Ramos (cell line): Measurements from ENCODE around the gene RHBDD1.

Experiments used
- in situ Hi-C: fragments of 300-500 bp; cut with MboI; formaldehyde crosslinking; loops from one replicate; pipeline ENCODE4 v1.14.3; 2022; ENCODE audit warnings: low sequenced_read_pairs; ENCODE audit not compliant: unreplicated experiment

RHBDD1 gene

DNA sequence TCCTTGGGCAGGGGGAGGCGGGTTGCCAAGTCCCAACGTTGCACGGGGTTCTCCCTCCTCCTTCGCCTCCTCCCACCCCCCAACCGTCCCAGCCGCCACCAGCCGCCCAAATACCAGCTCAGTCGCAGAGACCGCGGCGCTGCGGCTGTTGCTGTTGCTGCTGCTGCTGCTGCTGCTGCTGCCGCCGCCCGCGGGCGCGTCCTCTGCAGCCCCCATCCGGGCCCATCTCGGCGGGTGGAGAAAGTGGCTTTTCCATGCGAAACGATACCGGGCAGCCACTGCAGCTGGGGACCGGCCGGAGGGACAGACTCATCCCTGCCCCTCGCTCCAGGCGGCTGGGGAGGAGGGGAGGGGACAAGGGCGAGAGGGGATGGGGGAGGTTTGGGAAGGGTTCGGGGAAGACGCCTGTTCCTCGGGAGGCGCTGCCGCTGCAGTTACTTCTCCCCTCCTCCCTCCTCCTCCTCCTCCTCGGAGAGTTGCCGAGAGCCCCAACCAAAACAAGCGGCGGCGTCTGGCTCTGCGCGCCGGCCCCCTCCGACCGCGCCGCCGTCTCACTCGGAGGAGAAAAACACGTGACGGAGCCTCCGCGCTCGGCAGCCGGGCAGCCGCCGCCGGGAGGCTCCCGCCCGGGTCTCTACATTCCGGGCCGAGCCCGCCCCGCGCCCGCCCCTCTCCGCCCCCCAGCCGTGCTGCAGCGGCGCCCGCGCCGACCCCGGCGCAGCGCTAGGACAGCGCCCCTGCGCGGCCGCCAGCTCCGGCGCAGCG lies 36.5 kb upstream of the RHBDD1 start, which contains the start of gene IRS1:
Gene IRS1 (minus strand): TSS at position 610 of the 765 bp plus-strand sequence. CDS start 1,082 bp downstream, outside the sequence.
- in situ Hi-C loops = no loop called here

DNA sequence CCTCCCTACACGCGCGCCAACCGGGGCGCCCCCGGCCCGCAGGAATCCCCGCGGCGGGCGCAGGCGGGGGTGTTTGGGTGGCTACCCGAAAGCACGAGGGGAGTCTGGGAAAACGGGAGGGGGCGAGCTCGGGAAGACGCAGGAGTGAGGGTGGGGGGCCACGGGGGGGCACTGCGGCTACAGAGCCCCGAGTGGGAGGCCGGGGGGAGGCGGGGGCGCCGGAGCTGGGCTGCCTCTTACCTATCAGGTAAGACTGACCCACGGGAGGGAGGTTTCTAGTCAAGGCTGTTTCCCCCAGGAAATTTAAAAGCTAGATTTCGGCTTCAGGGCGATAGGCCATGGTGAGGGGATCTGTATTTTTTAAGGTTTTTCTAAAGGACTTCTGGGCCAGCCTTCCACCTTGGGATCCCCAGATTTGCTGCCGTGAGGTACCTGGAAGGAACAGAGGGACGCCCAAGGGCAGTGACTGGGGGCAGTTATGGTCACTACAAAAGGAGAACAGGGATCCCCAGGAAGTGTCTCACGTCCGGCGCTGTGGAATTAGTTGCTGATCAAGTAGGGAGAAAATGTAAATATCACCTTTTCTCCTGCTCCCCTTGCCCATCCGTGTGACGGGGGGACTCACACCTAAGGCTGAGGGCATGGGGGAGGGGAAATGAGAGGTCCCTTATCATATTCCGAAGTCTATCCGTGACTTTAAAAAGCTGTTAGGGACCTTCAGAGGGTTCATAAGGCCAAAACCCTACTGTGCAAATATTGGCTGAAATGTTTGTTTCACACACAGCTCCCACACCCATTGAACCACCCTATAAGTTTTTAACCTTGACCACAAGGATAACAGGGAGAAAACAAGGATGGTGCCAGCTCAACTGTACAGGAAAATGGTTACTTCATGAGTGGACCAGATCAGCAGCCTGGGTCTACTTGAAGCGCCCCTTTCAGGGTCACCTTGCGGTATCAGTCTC lies 35.6 kb upstream of the RHBDD1 start:
- in situ Hi-C loops = loop anchor here (25.0 kb wide), 3 partner anchors 588 to 1138 kb away; no protein-coding TSS in a partner anchor

DNA sequence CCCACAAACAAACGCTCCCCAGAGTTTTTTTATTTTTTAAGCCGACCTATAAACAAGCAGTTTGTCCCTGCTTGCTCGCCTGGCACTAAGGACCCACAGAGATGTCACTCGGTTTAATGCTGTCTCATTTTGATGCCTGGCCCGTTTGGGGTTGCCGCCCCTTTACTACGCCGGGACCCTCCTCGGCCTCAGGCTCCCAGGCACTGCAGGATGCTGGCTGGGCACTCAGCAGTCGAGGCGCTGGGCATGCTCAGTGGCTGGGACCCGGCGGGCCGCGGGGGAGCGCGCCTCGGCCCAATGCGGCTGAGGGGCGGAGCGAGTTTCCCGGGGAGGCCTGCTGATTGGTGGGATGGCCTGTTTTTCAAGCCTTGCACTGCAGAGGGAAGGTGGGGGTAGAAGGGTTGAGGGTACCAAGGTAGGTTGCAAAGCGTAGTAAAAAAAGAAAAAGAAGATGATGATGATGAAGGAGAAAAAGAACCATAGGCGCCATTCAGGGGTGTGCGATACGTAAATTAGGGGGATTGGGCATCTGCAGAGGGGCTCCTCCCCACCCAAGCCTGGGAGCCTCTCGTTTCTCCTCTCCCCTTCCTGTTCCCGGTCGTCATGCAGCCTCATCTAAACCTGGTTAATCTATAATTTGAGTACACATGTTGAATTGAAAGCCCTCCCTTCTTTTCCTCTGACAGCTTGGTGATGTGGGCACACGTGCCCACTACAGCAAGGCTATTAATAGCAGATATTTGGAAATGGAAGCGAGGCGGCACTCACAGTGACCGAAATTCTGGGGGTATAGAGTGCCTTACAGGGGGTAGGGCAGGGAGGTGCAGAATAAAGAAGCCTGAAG lies 34.7 kb upstream of the RHBDD1 start:
- in situ Hi-C loops = loop anchor here (25.0 kb wide), 3 partner anchors 589 to 1139 kb away; no protein-coding TSS in a partner anchor

DNA sequence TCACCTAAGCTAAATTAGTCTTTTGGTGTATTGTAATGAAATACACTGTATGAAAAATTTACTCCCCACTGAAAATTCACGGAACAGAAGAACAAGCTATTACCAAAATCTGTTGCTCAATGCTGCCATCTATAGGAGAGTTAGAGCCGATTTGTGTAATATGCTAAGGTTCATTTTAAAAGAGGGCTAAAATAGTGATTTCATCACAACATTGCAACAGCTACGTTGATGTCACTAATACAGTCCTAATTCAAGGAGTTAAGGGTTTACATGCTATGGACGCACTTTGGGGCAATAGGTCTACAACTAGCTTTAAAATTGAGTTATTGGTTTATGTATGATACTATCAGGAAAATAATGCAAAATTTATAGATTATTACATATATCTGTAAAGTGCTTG lies 33.3 kb upstream of the RHBDD1 start:
- in situ Hi-C loops = loop anchor here (25.0 kb wide), 3 partner anchors 590 to 1140 kb away; no protein-coding TSS in a partner anchor

DNA sequence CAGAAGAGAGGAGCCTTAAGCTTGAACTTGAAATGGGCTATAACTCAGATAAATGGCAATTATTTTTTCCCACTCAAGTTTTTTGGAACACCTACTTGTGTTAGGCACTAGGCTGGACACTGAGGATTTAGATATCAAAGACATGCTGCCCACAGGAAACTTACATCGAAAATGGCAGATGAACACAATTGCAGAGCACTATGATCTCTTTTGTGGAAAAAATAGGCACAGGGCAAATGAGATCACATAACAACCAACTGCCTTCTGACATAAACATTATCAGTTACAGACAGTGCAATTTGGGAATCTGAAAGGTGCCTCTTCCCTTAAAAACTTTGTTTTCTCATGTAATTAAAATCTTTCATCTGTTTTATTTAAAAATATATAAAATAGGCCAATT lies 32.4 kb upstream of the RHBDD1 start:
- in situ Hi-C loops = loop anchor here (25.0 kb wide), 3 partner anchors 591 to 1141 kb away; no protein-coding TSS in a partner anchor

DNA sequence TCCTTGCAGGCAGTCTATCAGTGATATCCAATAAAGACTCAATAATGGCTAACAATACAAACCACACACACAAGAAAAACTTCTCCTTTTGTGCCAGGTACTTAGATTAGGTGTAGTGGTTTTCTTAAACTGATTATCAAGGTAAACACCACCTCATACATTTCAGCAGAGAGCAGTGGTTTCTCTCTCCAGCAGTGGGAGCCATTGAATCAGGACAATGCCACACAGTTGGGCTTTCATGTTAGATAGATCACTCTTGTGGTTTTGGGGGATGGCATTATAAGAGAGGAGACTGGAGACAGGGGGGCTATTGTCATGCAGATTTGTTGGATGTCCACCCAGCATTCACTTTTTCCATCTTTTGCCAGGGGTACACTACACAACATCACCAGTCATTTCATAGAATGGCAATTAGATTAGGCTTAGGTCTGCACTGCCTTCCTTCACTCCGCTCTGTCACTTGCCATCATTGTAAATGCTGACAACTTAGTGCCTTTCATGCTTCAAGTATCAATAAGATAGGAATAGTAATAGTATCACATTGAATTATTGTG lies 22.6 kb upstream of the RHBDD1 start:
- in situ Hi-C loops = loop anchor here (5.0 to 25.0 kb wide), 5 partner anchors 174 to 1151 kb away; no protein-coding TSS in a partner anchor

DNA sequence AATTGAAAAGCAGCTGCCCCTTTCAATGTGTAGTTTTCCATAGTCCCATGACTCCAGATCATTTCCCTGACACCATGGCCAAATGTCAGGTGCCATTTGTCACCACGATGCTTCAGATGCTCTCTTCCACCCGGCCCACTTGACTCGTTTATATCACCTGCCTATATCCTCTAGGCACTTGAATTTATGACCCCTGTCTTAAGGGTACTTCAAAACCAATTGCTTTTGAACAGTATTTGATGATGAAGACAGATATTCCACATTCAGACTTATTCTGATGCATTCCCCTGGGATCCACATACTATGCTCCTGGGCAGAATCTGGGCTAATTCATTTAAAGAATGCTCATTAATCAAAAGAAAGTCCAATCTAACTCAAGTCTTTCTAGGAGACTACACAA lies 16.9 kb upstream of the RHBDD1 start:
- in situ Hi-C loops = loop anchor here (10.0 to 25.0 kb wide), 4 partner anchors 296 to 1157 kb away; no protein-coding TSS in a partner anchor

DNA sequence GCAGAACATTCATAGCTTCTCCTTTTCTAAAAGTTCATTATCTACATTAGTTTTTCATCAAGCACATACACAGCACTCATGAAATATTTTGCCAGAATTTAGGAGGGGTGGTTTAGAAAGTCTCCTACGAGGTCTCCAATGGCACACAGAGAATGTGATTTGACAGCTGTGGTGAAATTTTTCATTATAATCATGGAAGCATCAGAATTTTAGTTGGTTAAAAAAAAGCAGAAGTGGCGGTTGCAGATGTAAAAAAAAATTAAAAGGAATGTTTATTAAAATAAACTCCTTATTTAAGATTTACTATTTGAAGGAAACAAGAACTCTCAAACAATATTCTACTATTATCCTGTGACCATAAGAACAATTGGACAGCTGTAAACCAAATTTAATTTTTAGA lies 10.8 kb upstream of the RHBDD1 start:
- in situ Hi-C loops = no loop called here

DNA sequence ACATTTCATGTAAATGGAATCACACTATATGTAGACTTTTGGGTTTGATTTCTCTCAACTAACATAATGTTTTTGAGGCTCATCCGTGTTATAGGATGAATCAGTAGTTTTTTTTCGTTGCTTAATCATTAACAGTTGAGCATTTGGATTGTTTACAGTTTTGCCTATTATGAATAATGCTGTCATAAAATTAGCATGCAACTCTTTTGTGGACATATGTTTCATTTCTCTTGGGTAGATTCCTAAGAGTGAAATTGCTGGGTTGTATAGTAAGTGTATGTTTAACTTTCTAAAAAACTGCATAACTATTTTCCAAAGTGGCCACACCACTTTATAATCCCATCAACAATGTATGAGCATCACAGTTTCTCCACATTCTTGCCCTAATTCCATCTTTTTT lies 7.7 kb upstream of the RHBDD1 start:
- in situ Hi-C loops = no loop called here

DNA sequence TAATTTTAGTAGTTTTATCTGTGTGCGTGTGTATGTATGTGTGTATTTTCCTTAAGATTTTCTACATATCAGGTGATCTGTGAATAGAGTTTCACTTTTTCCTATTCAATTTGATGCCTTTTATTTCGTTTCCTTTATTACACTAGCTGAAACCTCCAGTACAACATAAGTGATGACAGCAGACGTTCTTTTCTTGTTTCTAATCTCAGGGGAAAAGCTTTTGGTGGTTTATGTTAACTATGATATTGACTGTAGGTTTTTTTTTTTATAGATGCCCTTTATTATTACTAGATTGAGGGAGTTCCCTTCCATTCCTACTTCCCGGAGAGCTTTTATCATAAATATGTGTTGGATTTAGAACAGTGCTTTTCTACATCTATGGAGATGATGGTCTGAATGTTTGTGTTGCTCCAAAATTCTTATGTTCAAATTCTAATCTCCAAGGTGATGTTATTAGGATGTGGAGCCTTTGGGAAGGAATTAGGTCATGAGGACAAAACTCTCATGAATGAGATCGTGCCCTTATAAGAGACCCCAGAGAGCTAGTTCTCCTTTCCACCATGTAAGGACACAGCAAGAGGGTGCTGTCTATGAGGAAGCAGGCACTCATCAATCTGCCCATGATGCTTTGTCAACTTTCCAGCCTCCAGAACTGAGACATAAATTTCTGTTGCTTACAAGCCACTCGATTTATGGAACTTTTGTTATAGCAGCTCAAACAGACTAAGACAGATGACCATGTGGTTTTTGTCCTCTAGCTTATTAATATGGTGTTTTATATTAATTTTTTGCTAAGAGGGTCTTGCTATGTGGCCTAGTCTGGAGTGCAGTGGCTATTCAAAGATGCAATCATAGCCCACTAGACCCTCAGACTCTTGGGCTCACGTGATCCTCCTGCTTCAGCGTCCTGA lies 5.9 kb upstream of the RHBDD1 start:
- in situ Hi-C loops = no loop called here

DNA sequence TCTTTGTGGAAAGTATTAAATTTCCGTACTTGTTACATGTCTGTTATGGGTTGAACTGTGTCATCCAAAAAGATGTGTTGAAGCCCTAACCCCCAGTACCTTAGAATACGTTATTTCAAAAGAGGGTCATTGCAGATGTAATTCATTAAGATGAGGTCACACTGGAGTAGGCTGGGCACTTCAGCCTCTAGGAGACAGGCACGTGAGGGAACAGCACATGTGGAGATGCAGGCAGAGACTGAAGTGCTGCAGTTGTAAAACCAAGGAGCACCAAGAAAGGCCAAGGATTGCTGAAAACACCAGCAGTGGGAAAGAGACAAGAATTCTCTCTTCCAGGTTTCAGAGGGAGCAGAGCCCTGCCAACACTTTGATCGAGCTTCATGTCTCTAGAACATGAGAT lies 4.6 kb upstream of the RHBDD1 start:
- in situ Hi-C loops = no loop called here

DNA sequence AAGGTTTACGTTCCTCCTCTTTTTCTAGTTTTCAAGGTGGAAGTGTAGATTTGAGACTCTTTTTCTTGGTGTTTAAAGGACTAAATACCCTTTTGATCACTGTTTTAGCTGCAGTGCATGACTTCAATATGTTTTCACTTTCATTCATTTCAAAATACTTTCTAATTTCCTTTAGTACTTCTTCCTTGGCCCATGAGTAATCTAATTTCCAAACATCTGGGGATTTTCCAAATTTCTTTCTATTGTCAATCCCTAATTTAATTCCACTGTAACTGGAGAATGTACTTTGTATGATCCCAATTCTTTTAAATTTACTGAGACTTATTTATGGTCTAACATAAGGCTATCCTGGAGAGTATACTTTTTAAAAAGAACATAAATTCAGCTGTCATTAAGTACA lies 3.8 kb upstream of the RHBDD1 start:
- in situ Hi-C loops = no loop called here

DNA sequence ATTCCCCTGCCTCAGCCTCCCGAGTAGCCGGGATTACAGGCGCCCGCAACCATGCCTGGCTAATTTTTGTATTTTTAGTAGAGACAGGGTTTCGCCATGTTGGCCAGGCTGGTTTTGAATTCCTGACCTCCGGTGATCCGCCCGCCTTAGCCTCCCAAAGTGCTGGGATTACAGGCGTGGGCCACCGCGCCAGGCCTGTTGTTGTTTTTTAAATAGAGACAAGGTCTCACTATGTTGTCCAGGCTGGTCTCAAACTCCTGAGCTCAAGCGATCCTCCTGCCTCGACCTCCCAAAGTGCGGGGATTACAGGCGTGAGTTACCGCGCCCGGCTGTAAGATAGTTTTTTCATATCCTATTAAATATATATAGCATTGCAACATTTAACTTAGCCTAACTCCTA lies 974 bp upstream of the RHBDD1 start:
- in situ Hi-C loops = loop anchor here (5.0 kb wide), 1 partner anchor 137 kb away; no protein-coding TSS in a partner anchor

DNA sequence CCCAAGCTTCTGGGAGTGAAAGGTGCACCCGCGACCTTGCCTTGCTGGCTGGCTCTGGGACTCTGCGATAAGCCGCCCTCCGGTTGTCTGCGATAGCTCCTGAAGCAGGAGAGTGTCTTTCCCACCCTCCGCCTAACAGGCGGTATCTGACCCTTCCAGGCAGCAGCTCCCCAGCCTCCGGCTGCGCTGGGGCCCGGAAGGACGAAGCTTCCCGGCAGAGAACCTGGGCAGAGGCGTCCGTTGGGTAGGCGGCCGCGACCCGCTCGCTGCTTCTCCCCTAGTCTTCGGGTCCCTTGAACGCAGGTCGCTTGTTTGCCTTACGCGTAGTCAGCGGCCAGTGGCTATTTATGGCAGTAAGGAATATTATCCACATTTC lies 446 bp upstream of the RHBDD1 start:
- in situ Hi-C loops = loop anchor here (5.0 kb wide), 1 partner anchor 137 kb away; no protein-coding TSS in a partner anchor

DNA sequence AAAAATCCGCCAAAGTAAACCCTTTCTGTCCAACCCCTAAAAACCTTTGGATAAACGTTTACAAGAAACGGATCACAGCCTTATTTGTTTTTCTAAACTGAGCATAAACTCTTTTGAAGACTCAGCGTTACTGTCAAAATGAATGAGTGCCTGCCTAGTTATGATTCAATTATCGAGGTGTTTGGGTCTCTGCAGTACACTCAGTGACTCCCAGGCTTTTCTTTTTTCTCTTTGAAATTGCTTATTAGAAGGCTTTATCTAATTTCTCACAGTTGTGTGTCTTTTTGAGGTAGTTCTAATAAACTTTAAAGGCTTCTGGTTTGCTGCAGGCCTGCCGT lies 663 bp downstream of the RHBDD1 start:
- in situ Hi-C loops = loop anchor here (5.0 kb wide), 1 partner anchor 136 kb away; no protein-coding TSS in a partner anchor

DNA sequence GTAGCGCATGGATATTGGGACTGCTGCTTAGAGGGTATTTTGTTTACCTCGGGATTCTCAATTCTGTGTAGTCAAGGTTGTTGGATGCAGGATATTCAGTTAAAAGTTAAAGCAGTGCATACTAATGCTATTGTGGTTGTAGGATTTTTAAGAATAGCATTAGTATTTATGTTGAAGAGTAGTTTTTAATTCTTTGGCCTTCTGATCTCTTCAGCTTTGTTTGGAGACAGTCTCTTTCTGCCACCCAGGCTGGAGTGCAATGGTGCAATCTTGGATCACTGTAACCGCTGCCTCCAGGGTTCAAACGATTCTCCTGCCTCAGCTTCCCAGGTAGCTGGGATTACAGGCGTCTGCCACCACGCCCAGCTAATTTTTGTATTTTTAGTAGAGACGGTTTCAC lies 1.5 kb downstream of the RHBDD1 start:
- in situ Hi-C loops = loop anchor here (5.0 kb wide), 1 partner anchor 135 kb away; no protein-coding TSS in a partner anchor

DNA sequence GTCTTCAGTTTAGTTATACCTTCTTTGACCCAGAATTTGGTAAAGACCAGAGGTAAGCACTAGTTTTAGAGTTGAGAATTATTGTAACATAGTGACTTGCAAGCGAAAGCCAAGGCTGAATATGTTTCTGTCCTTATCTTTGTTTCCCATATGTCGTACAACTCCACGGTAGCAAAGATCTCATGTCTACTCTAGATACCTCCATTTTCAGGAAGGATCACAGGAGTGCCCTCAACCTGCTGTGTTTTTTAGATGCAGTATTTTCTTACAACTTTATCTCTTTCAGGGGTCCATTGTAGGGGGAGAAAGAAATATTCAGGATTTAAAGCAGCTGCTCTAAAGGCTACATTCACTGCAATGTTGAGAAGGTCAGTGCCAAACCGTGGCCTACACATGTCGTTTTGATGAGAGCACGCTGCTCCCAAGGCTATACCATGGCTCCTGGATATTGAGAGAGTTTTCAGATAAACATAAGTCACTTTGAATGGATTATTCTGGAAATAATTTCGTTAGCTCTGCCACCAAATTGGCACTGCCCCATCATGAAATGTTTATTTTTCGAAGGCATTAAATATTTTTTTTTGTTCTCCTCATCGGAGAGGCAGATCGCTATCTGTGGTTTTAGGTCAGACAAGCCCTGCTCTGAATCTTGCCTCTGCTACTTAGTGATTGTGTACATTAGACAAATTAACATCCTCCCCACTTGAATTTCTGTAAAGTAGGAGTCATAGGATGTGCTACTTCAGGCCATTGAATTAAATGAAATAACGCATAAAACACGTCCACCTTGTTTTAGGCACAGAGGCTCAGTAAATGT lies 2.1 kb downstream of the RHBDD1 start:
- in situ Hi-C loops = loop anchor here (5.0 kb wide), 1 partner anchor 134 kb away; no protein-coding TSS in a partner anchor
